ENCODE measurements around the gene IGFBP4.

Gene IGFBP4

GRCh38 chr17:40486522-40487370, 43.5 kb downstream of the IGFBP4 start:
- DNase-seq (ENCODE audit: extremely low read depth in 1 of 2, low read depth in 1 of 2) = no peak

- no peak for DNase-seq (ENCODE audit: extremely low read depth in 1 of 2, low read depth in 1 of 2)
Measured at GRCh38 chr17:40487371-40488020, 44.2 kb downstream of the IGFBP4 start.

GRCh38 chr17:40490289-40490853, 47.1 kb downstream of the IGFBP4 start:
- no peak for DNase-seq (ENCODE audit: extremely low read depth in 1 of 2, low read depth in 1 of 2)

- DNase-seq (ENCODE audit: extremely low read depth in 1 of 2, low read depth in 1 of 2) = no peak
Measured at GRCh38 chr17:40490982-40491381, 47.7 kb downstream of the IGFBP4 start.

- DNase-seq (ENCODE audit: extremely low read depth in 1 of 2, low read depth in 1 of 2) = no peak
Measured at GRCh38 chr17:40491486-40491885, 48.2 kb downstream of the IGFBP4 start.

- no peak for DNase-seq (ENCODE audit: extremely low read depth in 1 of 2, low read depth in 1 of 2)
Measured at GRCh38 chr17:40493697-40494096, 50.4 kb downstream of the IGFBP4 start.

- no peak for DNase-seq (ENCODE audit: extremely low read depth in 1 of 2, low read depth in 1 of 2)
Measured at GRCh38 chr17:40495140-40495539, 51.9 kb downstream of the IGFBP4 start.

- DNase-seq (ENCODE audit: extremely low read depth in 1 of 2, low read depth in 1 of 2) = no peak
Measured at GRCh38 chr17:40496170-40496569, 52.9 kb downstream of the IGFBP4 start.

- no peak for DNase-seq (ENCODE audit: extremely low read depth in 1 of 2, low read depth in 1 of 2)
Measured at GRCh38 chr17:40496634-40497420, 53.6 kb downstream of the IGFBP4 start.

GRCh38 chr17:40497695-40498094, 54.4 kb downstream of the IGFBP4 start:
- DNase-seq (ENCODE audit: extremely low read depth in 1 of 2, low read depth in 1 of 2) = no peak

- no peak for DNase-seq (ENCODE audit: extremely low read depth in 1 of 2, low read depth in 1 of 2)
Measured at GRCh38 chr17:40498281-40499084, 55.2 kb downstream of the IGFBP4 start.

GRCh38 chr17:40499551-40500189, 56.4 kb downstream of the IGFBP4 start:
- DNase-seq (ENCODE audit: extremely low read depth in 1 of 2, low read depth in 1 of 2) = no peak

GRCh38 chr17:40500190-40500589, 56.9 kb downstream of the IGFBP4 start:
- no peak for DNase-seq (ENCODE audit: extremely low read depth in 1 of 2, low read depth in 1 of 2)

- DNase-seq (ENCODE audit: extremely low read depth in 1 of 2, low read depth in 1 of 2) = no peak
Measured at GRCh38 chr17:40500709-40501108, 57.5 kb downstream of the IGFBP4 start.

- no peak for DNase-seq (ENCODE audit: extremely low read depth in 1 of 2, low read depth in 1 of 2)
Measured at GRCh38 chr17:40501499-40501911, 58.3 kb downstream of the IGFBP4 start, which contains the start of gene TNS4. Gene TNS4, minus strand, starts transcription at chr17:40501623. Its CDS starts 5,198 bp downstream, at chr17:40496425.

GRCh38 chr17:40502716-40503115, 59.5 kb downstream of the IGFBP4 start:
- DNase-seq (ENCODE audit: extremely low read depth in 1 of 2, low read depth in 1 of 2) = no peak

GRCh38 chr17:40503154-40503553, 59.9 kb downstream of the IGFBP4 start:
- DNase-seq (ENCODE audit: extremely low read depth in 1 of 2, low read depth in 1 of 2) = no peak

GRCh38 chr17:40506786-40507185, 63.5 kb downstream of the IGFBP4 start:
- DNase-seq (ENCODE audit: extremely low read depth in 1 of 2, low read depth in 1 of 2) = no peak

All from activated CD8-positive, alpha-beta memory T cell treated with anti-CD3 and anti-CD28 coated beads for 1 hour (primary cell).